A549 (cell line): ENCODE data around the gene TUBB3. TPM values are rescaled to one million over a fixed set of nuclear protein-coding genes. Genes with fewer than 3 reads are reported as not detected.

Experiments
- ATAC-seq, 2 experiments: fragments of 200-7000 bp in 1 of 2; fragments of >200 bp in 1 of 2; cut with Nextera tagmentation in 1 of 2; cut with Tn5 transposase in 1 of 2; 3 replicates each; pipeline versions ENCODE4 v1.8.0 to v1.9.1; 2018 to 2020; ENCODE audit warnings: mild to moderate bottlenecking in 1 of 2, moderate library complexity in 1 of 2
- CTCF ChIA-PET: fragments of 300-600 bp; sonication (Branson Sonifier 250); formaldehyde crosslinking; extraction: SDS; loops from one replicate; lab custom pipeline; 2021; ENCODE audit warnings: antibody characterized with exemption, inconsistent platforms; lab: Yijun Ruan, JAX
- POLR2A ChIA-PET: fragments of 350-600 bp; formaldehyde crosslinking; extraction: SDS; loops from one replicate; lab custom pipeline; 2021; ENCODE audit warnings: antibody characterized with exemption, inconsistent platforms; lab: Yijun Ruan, JAX
- DNase-seq, 2 experiments: peaks; one replicate each; pipeline versions ENCODE4 v3.0.0 to v3.0.0-alpha.2; 2011 to 2016; ENCODE audit warnings: low read depth in 1 of 2, low spot score in 1 of 2
- FAIRE-seq: peaks from 2 replicates; lab custom pipeline; 2011; peaks lifted over from hg19 to GRCh38; lab: Jason Lieb, UNC
- H3K27ac ChIP-seq, 2 experiments: fragments of >200 bp; sonication (Bioruptor Twin); formaldehyde crosslinking; 3 replicates each; pipeline ENCODE4 v1.5.1; 2016 to 2017
- H3K4me1 ChIP-seq: fragments of >200 bp; sonication (Bioruptor Twin); formaldehyde crosslinking; 3 replicates; pipeline ENCODE4 v1.6.1; 2016
- H3K4me2 ChIP-seq: fragments of >200 bp; sonication (Bioruptor Twin); formaldehyde crosslinking; 3 replicates; pipeline ENCODE4 v1.6.1; 2016
- H3K4me3 ChIP-seq: fragments of >200 bp; sonication (Bioruptor Twin); formaldehyde crosslinking; 3 replicates; pipeline ENCODE4 v1.5.1; 2016
- H3K9me3 ChIP-seq: fragments of >200 bp; sonication (Bioruptor Twin); formaldehyde crosslinking; 3 replicates; pipeline ENCODE4 v1.6.1; 2016
- CBX2 ChIP-seq: fragments of 200-600 bp; sonication (generic); IDR thresholded peaks from 2 replicates; pipeline ENCODE4 v1.6.1; 2016; ENCODE audit warnings: low read depth, mild to moderate bottlenecking, borderline replicate concordance
- CEBPB ChIP-seq, 2 experiments: fragments of >200 bp in 1 of 2; sonication (Bioruptor Twin) in 1 of 2; formaldehyde crosslinking in 1 of 2; IDR thresholded peaks; 2 replicates each; pipeline ENCODE4 v1.6.1; 2012 to 2016
- CHD2 ChIP-seq: fragments of 150-350 bp; IDR thresholded peaks from 2 replicates; pipeline ENCODE4 v1.6.1; 2014; ENCODE audit warnings: low read length; ENCODE audit not compliant: partially characterized antibody
- EHF ChIP-seq: fragments of 250-450 bp; sonication (Bioruptor Pico); IDR thresholded peaks from 2 replicates; pipeline ENCODE4 v1.5.0; 2020; ENCODE audit warnings: mild to moderate bottlenecking
- EHMT2 ChIP-seq: fragments of 200-600 bp; sonication (generic); IDR thresholded peaks from 2 replicates; pipeline ENCODE4 v1.6.1; 2016; ENCODE audit warnings: antibody characterized with exemption, low read depth, mild to moderate bottlenecking, moderate library complexity
- ESRRA ChIP-seq: fragments of 150-350 bp; IDR thresholded peaks from 2 replicates; pipeline ENCODE4 v1.6.1; 2014; ENCODE audit warnings: mild to moderate bottlenecking, low read length, borderline replicate concordance
- HEYL ChIP-seq: fragments of 250-450 bp; sonication (Bioruptor Pico); IDR thresholded peaks from 2 replicates; pipeline ENCODE4 v1.8.0; 2021; ENCODE audit warnings: mild to moderate bottlenecking, moderate library complexity
- JUN ChIP-seq, 2 experiments: fragments of >200 bp; sonication (Bioruptor Twin); formaldehyde crosslinking; IDR thresholded peaks; 2 replicates in 1 of 2; 3 replicates in 1 of 2; pipeline ENCODE4 v1.6.1; 2016 to 2017
- KDM1A ChIP-seq: fragments of 200-600 bp; sonication (generic); IDR thresholded peaks from 2 replicates; pipeline ENCODE4 v1.6.1; 2016; ENCODE audit warnings: low read depth, mild to moderate bottlenecking
- PHF8 ChIP-seq: fragments of 200-600 bp; sonication (generic); IDR thresholded peaks from 2 replicates; pipeline ENCODE4 v1.6.1; 2016; ENCODE audit warnings: low read depth, mild to moderate bottlenecking, antibody characterized with exemption, moderate library complexity, borderline replicate concordance
- RCOR1 ChIP-seq: fragments of 150-350 bp; IDR thresholded peaks from 2 replicates; pipeline ENCODE4 v1.6.1; 2014; ENCODE audit warnings: antibody characterized with exemption, low read length, low read depth
- SMC3 ChIP-seq: fragments of >200 bp; sonication (Bioruptor Twin); formaldehyde crosslinking; IDR thresholded peaks from 3 replicates; pipeline ENCODE4 v1.6.1; 2018; ENCODE audit warnings: inconsistent platforms
- ZNF302 ChIP-seq: fragments of 250-450 bp; sonication (Bioruptor Pico); IDR thresholded peaks from 2 replicates; pipeline ENCODE4 v1.9.0; 2021; ENCODE audit warnings: inconsistent platforms, mild to moderate bottlenecking, moderate library complexity
- WGBS: methylation state at CpG from one replicate; pipeline ENCODE4 v1.1.6; 2017; ENCODE audit errors: missing lambda C conversion rate; 5-methylcytosine and 5-hydroxymethylcytosine counted together
- polyA plus RNA-seq, 4 experiments: library from polyadenylated mRNA; depleted of rRNA in 3 of 4; stranded (reverse); fragments of >200 nt; fragmentation: RNase III in 1 of 4; extraction: RNeasy Plus Mini Kit Qiagen cat#74134 plus additional on column Dnase treatment in 1 of 4; gene quantifications; 2 replicates in 3 of 4; 3 replicates in 1 of 4; pipeline ENCODE4 v1.2.3, GENCODE V29; 2011 to 2017
- TF ChIP-seq, protein P1 (sequence below): fragments of >200 bp; sonication (Bioruptor Twin); formaldehyde crosslinking; IDR thresholded peaks from 3 replicates; pipeline ENCODE4 v1.5.1; 2016
- TF ChIP-seq, protein P2 (sequence below): fragments of 200-600 bp; sonication (generic); IDR thresholded peaks from 2 replicates; pipeline ENCODE4 v1.6.1; 2016; ENCODE audit warnings: antibody characterized with exemption, mild to moderate bottlenecking, moderate library complexity
- TF ChIP-seq, protein P3 (sequence below): IDR thresholded peaks from 2 replicates; pipeline ENCODE4 v1.6.1; 2012; ENCODE audit warnings: low read depth, borderline replicate concordance
- TF ChIP-seq, protein P4 (sequence below): IDR thresholded peaks from 2 replicates; pipeline ENCODE4 v1.6.1; 2012
- TF ChIP-seq, protein P5 (sequence below): fragments of 250-450 bp; sonication (Bioruptor Pico); IDR thresholded peaks from 2 replicates; pipeline ENCODE4 v1.5.0; 2021; ENCODE audit warnings: mild to moderate bottlenecking, moderate library complexity, borderline replicate concordance

TUBB3 gene
- polyA plus RNA-seq, 2 of the 4 experiments (the other 2 are of a cell fraction) = 48.9 to 163 TPM

DNA sequence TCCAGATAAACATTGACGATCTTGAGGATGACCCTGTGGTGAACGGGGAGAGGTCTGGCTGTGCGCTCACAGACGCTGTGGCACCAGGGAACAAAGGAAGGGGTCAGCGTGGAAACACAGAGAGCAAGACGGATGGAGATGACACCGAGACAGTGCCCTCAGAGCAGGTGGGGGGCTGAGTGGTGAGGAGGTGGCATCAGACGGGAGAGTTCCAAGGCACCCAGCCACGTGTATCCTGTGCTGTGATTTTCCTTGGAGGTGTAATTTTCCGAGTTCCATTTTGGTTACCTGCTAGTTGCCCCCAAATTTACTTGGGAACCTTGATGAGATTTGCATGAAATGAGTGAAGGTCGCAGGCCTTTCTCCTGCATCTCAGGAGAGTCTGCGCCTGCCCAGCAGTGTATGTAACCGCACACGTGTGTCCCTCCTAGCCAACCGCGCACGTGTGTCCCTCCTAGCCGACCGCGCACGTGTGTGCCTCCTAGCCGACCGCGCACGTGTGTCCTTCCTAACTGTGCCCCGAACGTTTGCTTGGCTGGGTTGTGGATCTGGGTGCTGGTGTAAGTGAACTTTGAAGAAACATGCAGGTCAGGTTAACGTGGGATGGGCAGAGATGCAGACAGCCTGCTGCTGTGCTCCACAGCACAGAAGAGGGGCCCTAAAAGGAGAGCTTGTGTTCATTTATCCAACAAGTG is 39.6 kb upstream of the TUBB3 start:
- Histone ChIP-seq H3K4me3 (no peak overlapping the region), H3K4me2 (no peak overlapping the region), H3K4me1 (no peaks in the 10 kb centered on the region), H3K9me3 (no peaks in the 10 kb centered on the region), H3K27ac (no peak overlapping the region)
- CTCF ChIA-PET = interaction anchor here (1.4 to 1.6 kb wide), 2 partner anchors 22 to 27 kb away, joined by 3 to 5 read pairs; no protein-coding TSS in a partner anchor
- DNase-seq (no peak), ATAC-seq (peak in 1 of 2 experiments; percentile 20; a peak in 2 of 6 replicates), FAIRE-seq (no peak)
- TF ChIP-seq EHF (CRISPR knock-in tag) (no peak), SMC3 (no peak), ESRRA (no peak), EHMT2 (no peak), PHF8 (no peak), ZNF302 (CRISPR knock-in tag) (no peak)
- 95% methylated on average over 28 of the region's 28 CpGs for WGBS
- POLR2A ChIA-PET = no interaction called here

DNA sequence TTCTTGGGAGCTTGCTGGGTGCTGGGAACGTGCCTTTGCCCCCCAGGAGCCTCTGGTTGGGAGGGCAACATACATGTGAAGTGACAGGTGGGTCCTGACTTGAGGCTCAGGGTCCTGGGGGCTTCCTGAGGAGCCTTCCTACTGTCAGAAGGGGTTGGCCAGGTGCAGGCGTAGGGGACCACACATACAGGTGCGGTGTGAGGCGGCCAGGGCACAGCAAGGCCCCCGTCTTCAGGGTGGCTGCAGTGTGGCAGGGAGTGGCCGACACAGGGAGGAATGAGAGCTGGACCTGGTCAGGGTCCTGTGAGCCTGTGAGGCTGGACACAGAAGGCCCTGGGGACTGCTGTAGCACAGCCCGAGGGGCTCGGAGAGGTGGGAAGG is 39.1 kb upstream of the TUBB3 start:
- Histone ChIP-seq H3K9me3 (no peaks in the 10 kb centered on the region), H3K27ac (no peak overlapping the region), H3K4me2 (no peak overlapping the region)
- 92% methylated on average over 8 of the region's 8 CpGs for WGBS
- TF ChIP-seq, protein P1, sequence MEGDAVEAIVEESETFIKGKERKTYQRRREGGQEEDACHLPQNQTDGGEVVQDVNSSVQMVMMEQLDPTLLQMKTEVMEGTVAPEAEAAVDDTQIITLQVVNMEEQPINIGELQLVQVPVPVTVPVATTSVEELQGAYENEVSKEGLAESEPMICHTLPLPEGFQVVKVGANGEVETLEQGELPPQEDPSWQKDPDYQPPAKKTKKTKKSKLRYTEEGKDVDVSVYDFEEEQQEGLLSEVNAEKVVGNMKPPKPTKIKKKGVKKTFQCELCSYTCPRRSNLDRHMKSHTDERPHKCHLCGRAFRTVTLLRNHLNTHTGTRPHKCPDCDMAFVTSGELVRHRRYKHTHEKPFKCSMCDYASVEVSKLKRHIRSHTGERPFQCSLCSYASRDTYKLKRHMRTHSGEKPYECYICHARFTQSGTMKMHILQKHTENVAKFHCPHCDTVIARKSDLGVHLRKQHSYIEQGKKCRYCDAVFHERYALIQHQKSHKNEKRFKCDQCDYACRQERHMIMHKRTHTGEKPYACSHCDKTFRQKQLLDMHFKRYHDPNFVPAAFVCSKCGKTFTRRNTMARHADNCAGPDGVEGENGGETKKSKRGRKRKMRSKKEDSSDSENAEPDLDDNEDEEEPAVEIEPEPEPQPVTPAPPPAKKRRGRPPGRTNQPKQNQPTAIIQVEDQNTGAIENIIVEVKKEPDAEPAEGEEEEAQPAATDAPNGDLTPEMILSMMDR = no peak
- TF ChIP-seq HEYL (CRISPR knock-in tag) = no peak
- TF ChIP-seq, all 56 proteins: peak for 0
- FAIRE-seq (no peak), DNase-seq (no peak), ATAC-seq (peak; percentile 29 to 41; a peak in 2 of 6 replicates)
- no peak overlapping the region for H3K4me3 ChIP-seq
- ChIA-PET POLR2A (no interaction called here), CTCF (interaction anchor here (1.4 to 1.6 kb wide), 2 partner anchors 23 to 26 kb away, joined by 3 to 5 read pairs; no protein-coding TSS in a partner anchor)
- no peaks in the 10 kb centered on the region for H3K4me1 ChIP-seq

DNA sequence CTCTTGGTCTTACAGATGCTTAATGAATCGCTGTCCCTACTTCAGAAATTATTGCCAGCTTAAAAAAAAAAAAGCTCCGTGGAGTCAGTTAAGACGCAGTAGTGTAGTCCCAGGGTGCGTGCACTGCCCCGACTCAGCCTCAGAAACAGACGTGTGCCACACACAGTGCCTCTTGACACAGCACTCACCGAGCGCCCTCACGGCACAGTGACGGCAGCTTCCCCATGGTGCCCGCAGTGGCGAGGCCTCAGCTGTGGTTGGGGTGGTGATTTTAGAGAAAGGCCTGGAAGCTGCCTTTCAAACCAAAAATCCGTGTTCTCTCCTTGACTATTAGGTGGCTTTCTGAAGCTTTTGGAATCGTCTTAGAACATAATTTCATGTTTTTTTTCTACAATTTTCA is 35.9 kb upstream of the TUBB3 start:
- Histone ChIP-seq H3K9me3 (no peaks in the 10 kb centered on the region), H3K4me1 (no peaks in the 10 kb centered on the region), H3K4me2 (no peak overlapping the region)
- POLR2A ChIA-PET = interaction anchor here (1.6 kb wide), 1 partner anchor 14 kb away, joined by 8 read pairs; the partner anchor contains the start of gene TCF25
- no peak for DNase-seq
- TF ChIP-seq KDM1A (no peak), CEBPB (IDR thresholded peaks at IDR 0.05) (no peak), SMC3 (no peak), JUN (IDR thresholded peaks at IDR 0.05) (no peak), EHF (CRISPR knock-in tag) (no peak), CHD2 (no peak), CBX2 (no peak), RCOR1 (no peak)
- TF ChIP-seq, protein P1 = no peak
- TF ChIP-seq, protein P2, sequence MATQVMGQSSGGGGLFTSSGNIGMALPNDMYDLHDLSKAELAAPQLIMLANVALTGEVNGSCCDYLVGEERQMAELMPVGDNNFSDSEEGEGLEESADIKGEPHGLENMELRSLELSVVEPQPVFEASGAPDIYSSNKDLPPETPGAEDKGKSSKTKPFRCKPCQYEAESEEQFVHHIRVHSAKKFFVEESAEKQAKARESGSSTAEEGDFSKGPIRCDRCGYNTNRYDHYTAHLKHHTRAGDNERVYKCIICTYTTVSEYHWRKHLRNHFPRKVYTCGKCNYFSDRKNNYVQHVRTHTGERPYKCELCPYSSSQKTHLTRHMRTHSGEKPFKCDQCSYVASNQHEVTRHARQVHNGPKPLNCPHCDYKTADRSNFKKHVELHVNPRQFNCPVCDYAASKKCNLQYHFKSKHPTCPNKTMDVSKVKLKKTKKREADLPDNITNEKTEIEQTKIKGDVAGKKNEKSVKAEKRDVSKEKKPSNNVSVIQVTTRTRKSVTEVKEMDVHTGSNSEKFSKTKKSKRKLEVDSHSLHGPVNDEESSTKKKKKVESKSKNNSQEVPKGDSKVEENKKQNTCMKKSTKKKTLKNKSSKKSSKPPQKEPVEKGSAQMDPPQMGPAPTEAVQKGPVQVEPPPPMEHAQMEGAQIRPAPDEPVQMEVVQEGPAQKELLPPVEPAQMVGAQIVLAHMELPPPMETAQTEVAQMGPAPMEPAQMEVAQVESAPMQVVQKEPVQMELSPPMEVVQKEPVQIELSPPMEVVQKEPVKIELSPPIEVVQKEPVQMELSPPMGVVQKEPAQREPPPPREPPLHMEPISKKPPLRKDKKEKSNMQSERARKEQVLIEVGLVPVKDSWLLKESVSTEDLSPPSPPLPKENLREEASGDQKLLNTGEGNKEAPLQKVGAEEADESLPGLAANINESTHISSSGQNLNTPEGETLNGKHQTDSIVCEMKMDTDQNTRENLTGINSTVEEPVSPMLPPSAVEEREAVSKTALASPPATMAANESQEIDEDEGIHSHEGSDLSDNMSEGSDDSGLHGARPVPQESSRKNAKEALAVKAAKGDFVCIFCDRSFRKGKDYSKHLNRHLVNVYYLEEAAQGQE = no peak
- TF ChIP-seq, protein P3, sequence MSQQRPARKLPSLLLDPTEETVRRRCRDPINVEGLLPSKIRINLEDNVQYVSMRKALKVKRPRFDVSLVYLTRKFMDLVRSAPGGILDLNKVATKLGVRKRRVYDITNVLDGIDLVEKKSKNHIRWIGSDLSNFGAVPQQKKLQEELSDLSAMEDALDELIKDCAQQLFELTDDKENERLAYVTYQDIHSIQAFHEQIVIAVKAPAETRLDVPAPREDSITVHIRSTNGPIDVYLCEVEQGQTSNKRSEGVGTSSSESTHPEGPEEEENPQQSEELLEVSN = no peak
- TF ChIP-seq, protein P4, sequence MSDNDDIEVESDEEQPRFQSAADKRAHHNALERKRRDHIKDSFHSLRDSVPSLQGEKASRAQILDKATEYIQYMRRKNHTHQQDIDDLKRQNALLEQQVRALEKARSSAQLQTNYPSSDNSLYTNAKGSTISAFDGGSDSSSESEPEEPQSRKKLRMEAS = no peak
- TF ChIP-seq, protein P5, sequence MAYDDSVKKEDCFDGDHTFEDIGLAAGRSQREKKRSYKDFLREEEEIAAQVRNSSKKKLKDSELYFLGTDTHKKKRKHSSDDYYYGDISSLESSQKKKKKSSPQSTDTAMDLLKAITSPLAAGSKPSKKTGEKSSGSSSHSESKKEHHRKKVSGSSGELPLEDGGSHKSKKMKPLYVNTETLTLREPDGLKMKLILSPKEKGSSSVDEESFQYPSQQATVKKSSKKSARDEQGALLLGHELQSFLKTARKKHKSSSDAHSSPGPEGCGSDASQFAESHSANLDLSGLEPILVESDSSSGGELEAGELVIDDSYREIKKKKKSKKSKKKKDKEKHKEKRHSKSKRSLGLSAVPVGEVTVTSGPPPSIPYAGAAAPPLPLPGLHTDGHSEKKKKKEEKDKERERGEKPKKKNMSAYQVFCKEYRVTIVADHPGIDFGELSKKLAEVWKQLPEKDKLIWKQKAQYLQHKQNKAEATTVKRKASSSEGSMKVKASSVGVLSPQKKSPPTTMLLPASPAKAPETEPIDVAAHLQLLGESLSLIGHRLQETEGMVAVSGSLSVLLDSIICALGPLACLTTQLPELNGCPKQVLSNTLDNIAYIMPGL (CRISPR knock-in tag) = no peak
- TF ChIP-seq, all 56 proteins: peak for 0
- WGBS = 95% methylated on average over 14 of the region's 14 CpGs
- ATAC-seq (no peak), FAIRE-seq (no peak)
- Histone ChIP-seq H3K4me3 (no peak overlapping the region), H3K27ac (no peak overlapping the region)
- CTCF ChIA-PET = interaction anchor here (1.2 to 3.3 kb wide), 2 partner anchors 11 to 23 kb away, joined by 3 to 20 read pairs; no protein-coding TSS in a partner anchor
